Measurements from ENCODE around the gene CLEC5A.
A peak's percentile ranks its signal among the peaks of the same experiment; 100 is the strongest.
"Not testable (repeated sequence)": the region's sequence is repeated elsewhere in the genome, so short reads cannot be mapped to it uniquely, and the experiment has no call there.

The CLEC5A gene

GRCh38 chr7:141992156-141992555, 45.4 kb upstream of the CLEC5A start:
- Histone ChIP-seq H2AFZ (ENCODE audit: low read length) (no peak overlapping the region), H3K4me3 (ENCODE audit: low read length, poor library complexity, severe bottlenecking) (no peak overlapping the region), H4K20me1 (ENCODE audit: insufficient read depth, low read length, poor library complexity, severe bottlenecking) (no peaks in the 10 kb centered on the region), H3K4me2 (ENCODE audit: low read depth, low read length, poor library complexity, severe bottlenecking) (no peak overlapping the region), H3K79me2 (ENCODE audit: insufficient read depth, low read length) (no peaks in the 10 kb centered on the region), H3F3A (ENCODE audit: low read depth) (no peaks in the 10 kb centered on the region), H3K36me3 (ENCODE audit: insufficient read depth, low read length) (no peaks in the 10 kb centered on the region), H3K9ac (ENCODE audit: low read depth, low read length, poor library complexity, severe bottlenecking) (no peak overlapping the region), H3K9me3 (ENCODE audit: insufficient read depth, low read depth, low read length) (no peaks in the 10 kb centered on the region), H3K9me2 (replicated peaks; ENCODE audit: low read depth, low read length) (no peaks in the 10 kb centered on the region), H3K27me3 (ENCODE audit: insufficient read depth, low read length, poor library complexity, severe bottlenecking) (no peaks in the 10 kb centered on the region), H3K4me1 (ENCODE audit: insufficient read depth, low read length, poor library complexity, severe bottlenecking) (peaks cover 7% of the 10 kb centered on the region)
- TF ChIP-seq CTCF (conservative IDR thresholded peaks at IDR 0.05; ENCODE audit: low read length) (no peak), EZH2phosphoT487 (IDR thresholded peaks at IDR 0.05; ENCODE audit: borderline replicate concordance) (no peak)

GRCh38 chr7:141991140-141991539, 44.4 kb upstream of the CLEC5A start:
- no peak for TF ChIP-seq CTCF (conservative IDR thresholded peaks at IDR 0.05; ENCODE audit: low read length)
- TF ChIP-seq EZH2phosphoT487 (IDR thresholded peaks at IDR 0.05; ENCODE audit: borderline replicate concordance) = no peak
- no peak overlapping the region for H3K4me3 ChIP-seq (ENCODE audit: low read length, poor library complexity, severe bottlenecking)
- H3K9ac ChIP-seq (ENCODE audit: low read depth, low read length, poor library complexity, severe bottlenecking) = no peak overlapping the region
- peak overlapping the region; percentile 17 for H3K4me2 ChIP-seq (ENCODE audit: low read depth, low read length, poor library complexity, severe bottlenecking)
- no peaks in the 10 kb centered on the region for H3K36me3 ChIP-seq (ENCODE audit: insufficient read depth, low read length)
- H3F3A ChIP-seq (ENCODE audit: low read depth) = no peaks in the 10 kb centered on the region
- H3K4me1 ChIP-seq (ENCODE audit: insufficient read depth, low read length, poor library complexity, severe bottlenecking) = peaks cover 7% of the 10 kb centered on the region
- H4K20me1 ChIP-seq (ENCODE audit: insufficient read depth, low read length, poor library complexity, severe bottlenecking) = no peaks in the 10 kb centered on the region
- no peaks in the 10 kb centered on the region for H3K27me3 ChIP-seq (ENCODE audit: insufficient read depth, low read length, poor library complexity, severe bottlenecking)
- H2AFZ ChIP-seq (ENCODE audit: low read length) = no peak overlapping the region
- H3K9me2 ChIP-seq (replicated peaks; ENCODE audit: low read depth, low read length) = no peaks in the 10 kb centered on the region
- H3K79me2 ChIP-seq (ENCODE audit: insufficient read depth, low read length) = no peaks in the 10 kb centered on the region
- H3K9me3 ChIP-seq (ENCODE audit: insufficient read depth, low read depth, low read length) = no peaks in the 10 kb centered on the region

- Histone ChIP-seq H3K4me2 (ENCODE audit: low read depth, low read length, poor library complexity, severe bottlenecking) (no peak overlapping the region), H4K20me1 (ENCODE audit: insufficient read depth, low read length, poor library complexity, severe bottlenecking) (no peaks in the 10 kb centered on the region), H3F3A (ENCODE audit: low read depth) (no peaks in the 10 kb centered on the region), H3K4me3 (ENCODE audit: low read length, poor library complexity, severe bottlenecking) (no peak overlapping the region), H3K9me2 (replicated peaks; ENCODE audit: low read depth, low read length) (no peaks in the 10 kb centered on the region), H3K27me3 (ENCODE audit: insufficient read depth, low read length, poor library complexity, severe bottlenecking) (no peaks in the 10 kb centered on the region), H3K36me3 (ENCODE audit: insufficient read depth, low read length) (no peaks in the 10 kb centered on the region), H3K79me2 (ENCODE audit: insufficient read depth, low read length) (no peaks in the 10 kb centered on the region), H3K9me3 (ENCODE audit: insufficient read depth, low read depth, low read length) (no peaks in the 10 kb centered on the region), H3K4me1 (ENCODE audit: insufficient read depth, low read length, poor library complexity, severe bottlenecking) (peaks cover 7% of the 10 kb centered on the region), H2AFZ (ENCODE audit: low read length) (no peak overlapping the region), H3K9ac (ENCODE audit: low read depth, low read length, poor library complexity, severe bottlenecking) (no peak overlapping the region)
- TF ChIP-seq CTCF (conservative IDR thresholded peaks at IDR 0.05; ENCODE audit: low read length) = no peak
These were observed 43.4 kb upstream of the CLEC5A start for GRCh38 chr7:141990011-141990725.

GRCh38 chr7:141987803-141988202, 41.0 kb upstream of the CLEC5A start:
- H3K36me3 ChIP-seq (ENCODE audit: insufficient read depth, low read length); H3K9me2 ChIP-seq (replicated peaks; ENCODE audit: low read depth, low read length); H3K79me2 ChIP-seq (ENCODE audit: insufficient read depth, low read length); H3K4me2 ChIP-seq (ENCODE audit: low read depth, low read length, poor library complexity, severe bottlenecking); H2AFZ ChIP-seq (ENCODE audit: low read length); H3K9me3 ChIP-seq (ENCODE audit: insufficient read depth, low read depth, low read length); H3F3A ChIP-seq (ENCODE audit: low read depth); H3K27me3 ChIP-seq (ENCODE audit: insufficient read depth, low read length, poor library complexity, severe bottlenecking); H4K20me1 ChIP-seq (ENCODE audit: insufficient read depth, low read length, poor library complexity, severe bottlenecking); H3K4me1 ChIP-seq (ENCODE audit: insufficient read depth, low read length, poor library complexity, severe bottlenecking); H3K4me3 ChIP-seq (ENCODE audit: low read length, poor library complexity, severe bottlenecking); H3K9ac ChIP-seq (ENCODE audit: low read depth, low read length, poor library complexity, severe bottlenecking): not testable (repeated sequence)

Data from Loucy (cell line).